ENCODE data around the gene MCC.

The MCC gene

GRCh38 chr5:113474100-113474728, 14.0 kb downstream of the MCC start:
- no peak for TF ChIP-seq FOXP2 (optimal IDR thresholded peaks at IDR 0.05; ENCODE audit: borderline replicate concordance, extremely low read depth, extremely low read length, insufficient read depth)
- TF ChIP-seq TAF1 (IDR thresholded peaks at IDR 0.05; ENCODE audit: borderline replicate concordance, insufficient read depth, low read length) = no peak
- TF ChIP-seq SIN3A (IDR thresholded peaks at IDR 0.05; ENCODE audit: borderline replicate concordance, insufficient read depth, low read length) = no peak
- no peak for TF ChIP-seq REST (IDR thresholded peaks at IDR 0.05; ENCODE audit: insufficient read depth in 1 of 2, low read depth in 2 of 2, low read length in 2 of 2)
- no peak for TF ChIP-seq POLR2AphosphoS5 (IDR thresholded peaks at IDR 0.05; ENCODE audit: low read depth, low read length)

GRCh38 chr5:113463032-113463431, 25.2 kb downstream of the MCC start:
- TF ChIP-seq FOXP2 (optimal IDR thresholded peaks at IDR 0.05; ENCODE audit: borderline replicate concordance, extremely low read depth, extremely low read length, insufficient read depth) (no peak), REST (IDR thresholded peaks at IDR 0.05; ENCODE audit: insufficient read depth in 1 of 2, low read depth in 2 of 2, low read length in 2 of 2) (no peak), POLR2AphosphoS5 (IDR thresholded peaks at IDR 0.05; ENCODE audit: low read depth, low read length) (no peak), SIN3A (IDR thresholded peaks at IDR 0.05; ENCODE audit: borderline replicate concordance, insufficient read depth, low read length) (no peak), TAF1 (IDR thresholded peaks at IDR 0.05; ENCODE audit: borderline replicate concordance, insufficient read depth, low read length) (no peak)

- TF ChIP-seq FOXP2 (optimal IDR thresholded peaks at IDR 0.05; ENCODE audit: borderline replicate concordance, extremely low read depth, extremely low read length, insufficient read depth) = no peak
- no peak for TF ChIP-seq SIN3A (IDR thresholded peaks at IDR 0.05; ENCODE audit: borderline replicate concordance, insufficient read depth, low read length)
- no peak for TF ChIP-seq REST (IDR thresholded peaks at IDR 0.05; ENCODE audit: insufficient read depth in 1 of 2, low read depth in 2 of 2, low read length in 2 of 2)
- no peak for TF ChIP-seq TAF1 (IDR thresholded peaks at IDR 0.05; ENCODE audit: borderline replicate concordance, insufficient read depth, low read length)
- no peak for TF ChIP-seq POLR2AphosphoS5 (IDR thresholded peaks at IDR 0.05; ENCODE audit: low read depth, low read length)
These were observed 35.3 kb downstream of the MCC start for GRCh38 chr5:113452941-113453340.

- TF ChIP-seq POLR2AphosphoS5 (IDR thresholded peaks at IDR 0.05; ENCODE audit: low read depth, low read length) (no peak), FOXP2 (optimal IDR thresholded peaks at IDR 0.05; ENCODE audit: borderline replicate concordance, extremely low read depth, extremely low read length, insufficient read depth) (no peak)
These were observed 36.5 kb downstream of the MCC start for GRCh38 chr5:113451797-113452196.

- TF ChIP-seq FOXP2 (optimal IDR thresholded peaks at IDR 0.05; ENCODE audit: borderline replicate concordance, extremely low read depth, extremely low read length, insufficient read depth) (no peak), SIN3A (IDR thresholded peaks at IDR 0.05; ENCODE audit: borderline replicate concordance, insufficient read depth, low read length) (no peak), REST (IDR thresholded peaks at IDR 0.05; ENCODE audit: insufficient read depth in 1 of 2, low read depth in 2 of 2, low read length in 2 of 2) (no peak), POLR2AphosphoS5 (IDR thresholded peaks at IDR 0.05; ENCODE audit: low read depth, low read length) (no peak), TAF1 (IDR thresholded peaks at IDR 0.05; ENCODE audit: borderline replicate concordance, insufficient read depth, low read length) (no peak)
These were observed 37.3 kb downstream of the MCC start for GRCh38 chr5:113450929-113451328.
